ACC112 (cell line): ENCODE data around the gene CDH18.

Experiments
- H2AFZ ChIP-seq: fragments of 200-600 bp; sonication (generic); one replicate; pipeline ENCODE4 v1.6.0; 2017; ENCODE audit warnings: antibody characterized with exemption, low read length; ENCODE audit not compliant: unreplicated experiment
- H3K27ac ChIP-seq: fragments of 200-600 bp; sonication (generic); 2 replicates; pipeline ENCODE4 v1.5.1; 2014; ENCODE audit warnings: low read depth, mild to moderate bottlenecking, antibody characterized with exemption, low read length, moderate library complexity
- H3K27me3 ChIP-seq: fragments of 200-600 bp; sonication (generic); 2 replicates; pipeline ENCODE4 v1.6.1; 2014; ENCODE audit warnings: mild to moderate bottlenecking, antibody characterized with exemption, low read length, moderate library complexity, mixed read lengths; ENCODE audit not compliant: insufficient read depth
- H3K36me3 ChIP-seq: fragments of 200-600 bp; sonication (generic); 2 replicates; pipeline ENCODE4 v1.6.1; 2016; ENCODE audit warnings: mild to moderate bottlenecking, antibody characterized with exemption, low read length, moderate library complexity, mixed read lengths; ENCODE audit not compliant: insufficient read depth
- H3K4me1 ChIP-seq: fragments of 200-600 bp; sonication (generic); one replicate; pipeline ENCODE4 v1.6.1; 2016; ENCODE audit warnings: low read length, mixed read lengths; ENCODE audit not compliant: insufficient read depth, unreplicated experiment, control insufficient read depth
- H3K4me3 ChIP-seq: fragments of 200-600 bp; sonication (generic); 2 replicates; pipeline ENCODE4 v1.5.1; 2014; ENCODE audit warnings: mild to moderate bottlenecking, low read depth, low read length
- H3K79me2 ChIP-seq: fragments of 200-600 bp; sonication (generic); one replicate; pipeline ENCODE4 v1.6.0; 2016; ENCODE audit warnings: low read length; ENCODE audit not compliant: control insufficient read depth, unreplicated experiment, insufficient read depth

Gene CDH18

GRCh38 chr5:19987612-19988361 lies at the start of gene CDH18:
TSS of gene CDH18 (minus strand) at chr5:19988200. CDS start at chr5:19838986, 149,214 bp downstream.
- Histone ChIP-seq H2AFZ (peak within 1 kb of the TSS; percentile 94), H3K27me3 (no peaks in the 10 kb centered on the region), H3K4me3 (peak within 1 kb of the TSS; percentile 73), H3K4me1 (peaks cover 14% of the 10 kb centered on the region), H3K36me3 (no peaks in the 10 kb centered on the region), H3K79me2 (no peaks in the 10 kb centered on the region), H3K27ac (no peak within 1 kb of the TSS)

DNA sequence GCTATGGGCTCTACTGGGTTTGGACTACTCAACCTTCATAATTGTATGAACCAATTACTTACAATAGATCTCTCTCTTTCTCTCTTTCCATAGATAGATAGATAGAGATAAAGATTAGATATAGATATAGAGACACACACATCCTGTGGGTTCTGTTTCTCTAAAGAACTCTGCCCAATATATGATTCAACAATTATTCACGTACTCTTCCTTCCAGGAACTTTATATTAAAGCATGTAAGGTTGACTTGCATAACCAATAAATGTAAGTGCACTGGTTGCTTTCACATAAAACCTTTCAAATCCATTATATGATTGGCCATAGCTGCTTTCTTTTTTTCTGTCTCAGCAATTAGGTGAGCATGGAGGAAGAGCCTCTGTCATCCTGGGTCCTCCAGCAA lies 46.7 kb upstream of the CDH18 start:
- Histone ChIP-seq H3K79me2 (no peaks in the 10 kb centered on the region), H3K4me1 (no peaks in the 10 kb centered on the region), H3K27ac (no peak overlapping the region), H3K27me3 (no peaks in the 10 kb centered on the region), H3K36me3 (no peaks in the 10 kb centered on the region), H2AFZ (no peak overlapping the region), H3K4me3 (no peak overlapping the region)

DNA sequence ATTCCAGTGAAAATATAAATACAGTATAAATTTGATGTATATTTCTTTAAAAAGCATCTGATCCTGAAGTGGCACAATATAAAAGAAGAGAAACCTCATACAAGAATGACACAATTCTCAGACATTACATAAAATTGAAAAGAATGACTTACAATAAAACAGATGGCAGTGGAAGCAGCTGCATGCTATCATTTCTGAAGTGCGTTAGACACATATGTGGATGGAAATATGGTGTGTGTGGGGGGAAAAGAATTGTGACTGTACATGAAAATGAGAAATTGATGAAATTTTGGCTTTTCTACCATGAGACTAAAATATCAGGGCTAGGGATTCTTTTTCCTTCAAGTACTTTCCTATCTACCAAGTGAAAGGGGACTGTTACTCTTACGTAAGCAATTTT lies 45.9 kb upstream of the CDH18 start:
- no peak overlapping the region for H3K27ac ChIP-seq
- no peaks in the 10 kb centered on the region for H3K27me3 ChIP-seq

DNA sequence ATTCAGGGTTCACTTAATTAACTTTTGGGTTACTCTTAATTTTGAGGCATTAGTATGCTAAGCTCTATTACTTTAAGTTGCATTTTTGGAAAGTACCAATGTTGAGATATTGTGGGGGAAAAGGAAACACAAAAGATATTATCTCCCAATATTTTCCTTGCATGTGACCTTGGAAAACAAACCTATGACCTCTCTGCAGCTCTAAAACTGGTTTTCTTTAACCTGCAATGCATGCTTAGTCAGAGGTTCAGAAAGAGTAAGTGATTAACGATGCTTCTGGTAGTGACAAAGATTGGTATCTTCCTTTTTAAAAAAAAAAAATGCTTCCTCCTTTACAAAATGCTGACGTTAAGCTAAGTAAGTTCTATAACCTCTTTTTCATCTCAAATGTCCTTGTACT lies 44.9 kb upstream of the CDH18 start:
- H3K4me1 ChIP-seq = no peaks in the 10 kb centered on the region
- 0 out of 2 replicates have a peak overlapping the region, but pooled peaks have one; percentile 21 for H3K4me3 ChIP-seq
- no peaks in the 10 kb centered on the region for H3K36me3 ChIP-seq
- no peaks in the 10 kb centered on the region for H3K27me3 ChIP-seq
- H3K27ac ChIP-seq = no peak overlapping the region
- H2AFZ ChIP-seq = peak overlapping the region; percentile 79
- no peaks in the 10 kb centered on the region for H3K79me2 ChIP-seq

More for the DNA sequence above, 45.9 kb upstream of the CDH18 start:
- Histone ChIP-seq H2AFZ (no peak overlapping the region), H3K4me1 (no peaks in the 10 kb centered on the region), H3K36me3 (no peaks in the 10 kb centered on the region), H3K4me3 (no peak overlapping the region), H3K79me2 (no peaks in the 10 kb centered on the region)

- Histone ChIP-seq H3K27me3 (no peaks in the 10 kb centered on the region), H3K4me3 (no peak overlapping the region), H3K4me1 (no peaks in the 10 kb centered on the region), H2AFZ (peak overlapping the region; percentile 22), H3K27ac (no peak overlapping the region), H3K79me2 (no peaks in the 10 kb centered on the region), H3K36me3 (no peaks in the 10 kb centered on the region)
Measured at GRCh38 chr5:20030125-20030524, 42.1 kb upstream of the CDH18 start.

DNA sequence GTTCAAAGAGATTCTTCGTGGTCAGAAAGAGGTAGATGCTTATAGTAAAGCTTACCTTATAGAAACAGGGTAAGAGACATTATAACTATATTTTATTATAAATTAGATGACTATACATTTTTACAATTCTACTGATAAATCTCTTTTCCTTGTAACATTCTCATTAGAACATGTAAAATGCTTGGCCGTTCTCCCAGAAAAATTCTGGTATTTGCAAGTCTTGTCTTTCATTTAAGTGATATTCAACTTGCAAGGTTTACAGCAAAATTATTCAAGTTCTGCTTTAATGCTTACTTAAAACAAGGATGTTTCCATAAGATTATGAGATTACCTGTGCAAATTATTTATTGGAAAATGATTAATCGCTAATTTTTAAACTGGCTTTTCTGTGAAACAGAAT lies 41.3 kb upstream of the CDH18 start:
- no peak overlapping the region for H3K27ac ChIP-seq
- H3K79me2 ChIP-seq = no peaks in the 10 kb centered on the region
- no peaks in the 10 kb centered on the region for H3K27me3 ChIP-seq
- H3K4me1 ChIP-seq = no peaks in the 10 kb centered on the region
- H3K4me3 ChIP-seq = no peak overlapping the region
- no peak overlapping the region for H2AFZ ChIP-seq
- no peaks in the 10 kb centered on the region for H3K36me3 ChIP-seq

GRCh38 chr5:20028506-20028905 lies 40.5 kb upstream of the CDH18 start:
- H3K79me2 ChIP-seq = no peaks in the 10 kb centered on the region

DNA sequence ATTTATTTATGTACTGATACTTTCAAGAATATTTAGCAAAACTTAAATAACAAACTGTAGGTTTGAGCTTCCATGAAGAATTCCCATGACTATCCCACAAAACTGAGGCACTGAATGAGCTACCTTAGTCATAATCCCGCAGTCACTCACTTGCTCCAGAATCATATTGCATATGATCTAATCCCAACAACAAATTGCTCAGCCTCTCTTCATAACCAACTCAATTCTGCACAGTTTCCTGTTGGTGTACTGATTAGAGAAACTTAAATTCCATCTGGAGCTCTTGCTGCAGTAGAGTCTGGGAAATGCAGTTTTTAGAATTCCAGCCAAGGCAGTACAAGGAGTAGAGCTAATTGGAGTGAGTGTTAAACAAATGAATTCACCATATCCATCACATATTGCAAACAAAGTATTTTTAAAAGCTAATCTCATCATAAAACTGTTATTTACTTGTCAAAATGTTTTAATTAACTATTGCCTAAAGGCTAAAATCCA lies 35.7 kb upstream of the CDH18 start:
- Histone ChIP-seq H2AFZ (no peak overlapping the region), H3K36me3 (no peaks in the 10 kb centered on the region), H3K79me2 (no peaks in the 10 kb centered on the region), H3K4me3 (no peak overlapping the region), H3K27ac (no peak overlapping the region), H3K4me1 (no peaks in the 10 kb centered on the region), H3K27me3 (no peaks in the 10 kb centered on the region)

More at GRCh38 chr5:20028506-20028905, 40.5 kb upstream of the CDH18 start:
- H2AFZ ChIP-seq = peak overlapping the region; percentile 45
- no peaks in the 10 kb centered on the region for H3K4me1 ChIP-seq
- H3K27me3 ChIP-seq = no peaks in the 10 kb centered on the region
- no peak overlapping the region for H3K4me3 ChIP-seq
- H3K36me3 ChIP-seq = no peaks in the 10 kb centered on the region
- H3K27ac ChIP-seq = no peak overlapping the region

GRCh38 chr5:20020247-20020646 lies 32.2 kb upstream of the CDH18 start:
- no peak overlapping the region for H3K4me3 ChIP-seq
- no peaks in the 10 kb centered on the region for H3K36me3 ChIP-seq
- H3K4me1 ChIP-seq = no peaks in the 10 kb centered on the region
- H3K27me3 ChIP-seq = no peaks in the 10 kb centered on the region
- H3K79me2 ChIP-seq = no peaks in the 10 kb centered on the region
- H2AFZ ChIP-seq = no peak overlapping the region
- no peak overlapping the region for H3K27ac ChIP-seq

- Histone ChIP-seq H2AFZ (no peak overlapping the region), H3K36me3 (no peaks in the 10 kb centered on the region), H3K79me2 (no peaks in the 10 kb centered on the region), H3K27me3 (no peaks in the 10 kb centered on the region), H3K27ac (no peak overlapping the region), H3K4me3 (no peak overlapping the region), H3K4me1 (no peaks in the 10 kb centered on the region)
Measured at GRCh38 chr5:20017021-20017420, 29.0 kb upstream of the CDH18 start.

DNA sequence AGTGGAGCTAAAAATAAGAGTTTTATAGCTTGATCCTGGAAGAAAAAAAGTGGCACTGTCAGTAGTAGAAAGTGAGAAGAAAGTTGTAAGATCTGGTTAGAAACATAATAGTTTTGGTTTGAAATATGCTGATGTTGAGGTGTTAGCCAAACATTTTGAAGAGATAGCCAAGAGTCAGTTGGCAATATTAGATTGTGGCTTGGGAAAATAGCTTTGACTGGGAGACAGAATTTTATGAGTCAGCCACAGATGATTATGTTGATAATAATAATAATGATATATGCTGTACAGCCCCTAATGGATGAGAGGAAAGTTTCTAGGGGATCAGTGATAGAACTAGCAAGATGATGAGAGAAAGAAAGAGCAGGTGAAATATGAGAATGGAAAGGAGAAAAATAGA lies 12.4 kb upstream of the CDH18 start:
- Histone ChIP-seq H3K27me3 (no peaks in the 10 kb centered on the region), H3K4me1 (no peaks in the 10 kb centered on the region), H3K4me3 (no peak overlapping the region), H3K79me2 (no peaks in the 10 kb centered on the region), H3K27ac (no peak overlapping the region), H3K36me3 (no peaks in the 10 kb centered on the region), H2AFZ (no peak overlapping the region)
